Activated CD8-positive, alpha-beta T cell treated with anti-CD3 and anti-CD28 coated beads, Interleukin-2, amount 10 ng/mL, durations not matched to agents 7 days and 5 days (primary cell): ENCODE measurements around the gene SLC22A4. TPM values are rescaled to one million over a fixed set of nuclear protein-coding genes. Genes with fewer than 3 reads are reported as not detected.

ENCODE experiments used
- ATAC-seq: fragments of 150-1000 bp; cut with Tn5 transposase; one replicate; pipeline ENCODE4 v1.10.0; 2021; ENCODE audit warnings: moderate library complexity
- CTCF ChIA-PET: fragments of 350-600 bp; sonication (Branson Sonifier 250); formaldehyde crosslinking; loops from one replicate; lab custom pipeline; 2021; ENCODE audit warnings: antibody characterized with exemption; lab: Charles Lee
- POLR2A ChIA-PET: fragments of 350-600 bp; sonication (Branson Sonifier 250); formaldehyde crosslinking; loops from one replicate; lab custom pipeline; 2021; ENCODE audit warnings: antibody characterized with exemption; lab: Charles Lee
- DNase-seq: peaks from one replicate; pipeline ENCODE4 v3.0.0-alpha.2; 2020
- H3K27ac Mint-ChIP-seq: one replicate; pipeline ENCODE4 v1.8.0; 2021; ENCODE audit warnings: mild to moderate bottlenecking, mixed read lengths
- H3K27me3 Mint-ChIP-seq: one replicate; pipeline ENCODE4 v1.8.0; 2021; ENCODE audit warnings: low read depth, mixed read lengths
- H3K36me3 Mint-ChIP-seq: one replicate; pipeline ENCODE4 v1.8.0; 2021; ENCODE audit warnings: low read depth, mixed read lengths
- H3K4me1 Mint-ChIP-seq: one replicate; pipeline ENCODE4 v1.8.0; 2021; ENCODE audit warnings: low read depth, mixed read lengths
- H3K4me3 Mint-ChIP-seq: one replicate; pipeline ENCODE4 v1.8.0; 2021; ENCODE audit warnings: mild to moderate bottlenecking, mixed read lengths
- H3K9me3 Mint-ChIP-seq: one replicate; pipeline ENCODE4 v1.8.0; 2022; ENCODE audit warnings: mixed read lengths; ENCODE audit not compliant: insufficient read depth
- total RNA-seq, 2 experiments: library from RNA; stranded (reverse); gene quantifications; one replicate each; pipeline ENCODE4 v1.2.3, GENCODE V29; 2021

The SLC22A4 gene
- total RNA-seq, 2 experiments from 2014 or later = not detected

- POLR2A ChIA-PET = no interaction called here
Measured at GRCh38 chr5:132377738-132378137, 83.5 kb downstream of the SLC22A4 start.

GRCh38 chr5:132378580-132378979 lies 84.4 kb downstream of the SLC22A4 start:
- no peak overlapping the region for H3K27ac Mint-ChIP-seq
- H3K27me3 Mint-ChIP-seq = no peaks in the 10 kb centered on the region
- DNase-seq = no peak
- ATAC-seq = no peak
- no peaks in the 10 kb centered on the region for H3K36me3 Mint-ChIP-seq
- H3K4me3 Mint-ChIP-seq = no peak overlapping the region
- ChIA-PET POLR2A (interaction anchor here (0.8 to 1.3 kb wide), 2 partner anchors 117 to 133 kb away, joined by 3 read pairs; no protein-coding TSS in a partner anchor), CTCF (interaction anchor here (0.8 to 1.9 kb wide), 6 partner anchors 9 to 442 kb away, joined by 3 to 7 read pairs (median 4); partner anchors contain the start of gene SLC22A5)
- H3K4me1 Mint-ChIP-seq = no peaks in the 10 kb centered on the region
- H3K9me3 Mint-ChIP-seq = no peaks in the 10 kb centered on the region

More at GRCh38 chr5:132377738-132378137, 83.5 kb downstream of the SLC22A4 start:
- Mint-ChIP-seq H3K27me3 (no peaks in the 10 kb centered on the region), H3K9me3 (no peaks in the 10 kb centered on the region), H3K27ac (no peak overlapping the region), H3K4me3 (no peak overlapping the region), H3K36me3 (no peaks in the 10 kb centered on the region), H3K4me1 (peaks cover 1% of the 10 kb centered on the region)
- DNase-seq (no peak), ATAC-seq (no peak)
- CTCF ChIA-PET = interaction anchor here (0.9 to 1.9 kb wide), 3 partner anchors 9 to 506 kb away, joined by 3 to 7 read pairs (median 3); no protein-coding TSS in a partner anchor

- ChIA-PET POLR2A (interaction anchor here (0.6 kb wide), 1 partner anchor 14 kb away, joined by 3 read pairs; no protein-coding TSS in a partner anchor), CTCF (interaction anchor here (18.8 kb wide), 1 partner anchor 121 kb away, joined by 400 read pairs; no protein-coding TSS in a partner anchor)
- Mint-ChIP-seq H3K27me3 (no peaks in the 10 kb centered on the region), H3K27ac (no peak overlapping the region), H3K36me3 (no peaks in the 10 kb centered on the region), H3K9me3 (no peaks in the 10 kb centered on the region), H3K4me3 (no peak overlapping the region), H3K4me1 (peaks cover under 1% of the 10 kb centered on the region)
- ATAC-seq = no peak
- DNase-seq = no peak
Measured at GRCh38 chr5:132380047-132380446, 85.9 kb downstream of the SLC22A4 start.

GRCh38 chr5:132380741-132381140 lies 86.5 kb downstream of the SLC22A4 start:
- ChIA-PET POLR2A (interaction anchor here (0.6 kb wide), 1 partner anchor 14 kb away, joined by 3 read pairs; no protein-coding TSS in a partner anchor), CTCF (interaction anchor here (1.0 to 18.8 kb wide), 2 partner anchors 120 to 147 kb away, joined by 3 to 400 read pairs; no protein-coding TSS in a partner anchor)
- H3K9me3 Mint-ChIP-seq = no peaks in the 10 kb centered on the region
- DNase-seq (no peak), ATAC-seq (no peak)
- H3K27ac Mint-ChIP-seq = no peak overlapping the region
- H3K27me3 Mint-ChIP-seq = no peaks in the 10 kb centered on the region
- no peaks in the 10 kb centered on the region for H3K36me3 Mint-ChIP-seq
- H3K4me1 Mint-ChIP-seq = peaks cover 7% of the 10 kb centered on the region
- H3K4me3 Mint-ChIP-seq = no peak overlapping the region

- POLR2A ChIA-PET = interaction anchor here (0.9 to 1.0 kb wide), 2 partner anchors 30 to 106 kb away, joined by 3 to 5 read pairs; no protein-coding TSS in a partner anchor
- no peaks in the 10 kb centered on the region for H3K27me3 Mint-ChIP-seq
- no peak for DNase-seq
- H3K36me3 Mint-ChIP-seq = no peaks in the 10 kb centered on the region
- CTCF ChIA-PET = interaction anchor here (1.0 to 18.8 kb wide), 2 partner anchors 119 to 146 kb away, joined by 3 to 400 read pairs; no protein-coding TSS in a partner anchor
- H3K9me3 Mint-ChIP-seq = no peaks in the 10 kb centered on the region
- peaks cover 15% of the 10 kb centered on the region for H3K4me1 Mint-ChIP-seq
- no peak overlapping the region for H3K4me3 Mint-ChIP-seq
- no peak for ATAC-seq
- H3K27ac Mint-ChIP-seq = no peak overlapping the region
Measured at GRCh38 chr5:132381614-132382013, 87.4 kb downstream of the SLC22A4 start.

GRCh38 chr5:132383261-132383660 lies 89.1 kb downstream of the SLC22A4 start:
- POLR2A ChIA-PET = interaction anchor here (1.3 kb wide), 1 partner anchor 113 kb away, joined by 3 read pairs; no protein-coding TSS in a partner anchor

GRCh38 chr5:132383984-132384383 lies 89.8 kb downstream of the SLC22A4 start:
- Mint-ChIP-seq H3K27me3 (no peaks in the 10 kb centered on the region), H3K4me1 (peaks cover 34% of the 10 kb centered on the region), H3K4me3 (no peak overlapping the region), H3K36me3 (no peaks in the 10 kb centered on the region), H3K9me3 (no peaks in the 10 kb centered on the region), H3K27ac (no peak overlapping the region)
- ChIA-PET POLR2A (no interaction called here), CTCF (interaction anchor here (1.0 to 18.8 kb wide), 4 partner anchors 13 to 436 kb away, joined by 3 to 400 read pairs (median 4); no protein-coding TSS in a partner anchor)
- ATAC-seq (no peak), DNase-seq (no peak)

More at GRCh38 chr5:132383261-132383660, 89.1 kb downstream of the SLC22A4 start:
- H3K27me3 Mint-ChIP-seq = no peaks in the 10 kb centered on the region
- DNase-seq (no peak), ATAC-seq (no peak)
- CTCF ChIA-PET = interaction anchor here (1.0 to 18.8 kb wide), 2 partner anchors 90 to 118 kb away, joined by 3 to 400 read pairs; no protein-coding TSS in a partner anchor
- H3K9me3 Mint-ChIP-seq = no peaks in the 10 kb centered on the region
- H3K4me3 Mint-ChIP-seq = no peak overlapping the region
- H3K4me1 Mint-ChIP-seq = peaks cover 31% of the 10 kb centered on the region
- H3K27ac Mint-ChIP-seq = no peak overlapping the region
- H3K36me3 Mint-ChIP-seq = no peaks in the 10 kb centered on the region

- CTCF ChIA-PET = interaction anchor here (1.0 to 18.8 kb wide), 4 partner anchors 13 to 436 kb away, joined by 3 to 400 read pairs (median 11); no protein-coding TSS in a partner anchor
- DNase-seq (no peak), ATAC-seq (no peak)
- POLR2A ChIA-PET = no interaction called here
- H3K27ac Mint-ChIP-seq = no peak overlapping the region
- peaks cover 40% of the 10 kb centered on the region for H3K4me1 Mint-ChIP-seq
- no peaks in the 10 kb centered on the region for H3K36me3 Mint-ChIP-seq
- H3K27me3 Mint-ChIP-seq = no peaks in the 10 kb centered on the region
- H3K9me3 Mint-ChIP-seq = no peaks in the 10 kb centered on the region
- no peak overlapping the region for H3K4me3 Mint-ChIP-seq
Measured at GRCh38 chr5:132384506-132385050, 90.4 kb downstream of the SLC22A4 start.

- no peaks in the 10 kb centered on the region for H3K27me3 Mint-ChIP-seq
- ChIA-PET POLR2A (interaction anchor here (1.6 to 3.2 kb wide), 4 partner anchors 86 to 105 kb away, joined by 4 to 28 read pairs (median 6); partner anchors contain the start of gene IRF1), CTCF (interaction anchor here (0.9 to 18.8 kb wide), 27 partner anchors 10 to 483 kb away, joined by 3 to 400 read pairs (median 9); no protein-coding TSS in a partner anchor)
- H3K36me3 Mint-ChIP-seq = no peaks in the 10 kb centered on the region
- H3K4me1 Mint-ChIP-seq = peaks cover 49% of the 10 kb centered on the region
- peak; percentile 64 for ATAC-seq
- H3K27ac Mint-ChIP-seq = peak overlapping the region; percentile 36
- no peak overlapping the region for H3K4me3 Mint-ChIP-seq
- DNase-seq = peak; percentile 82
- no peaks in the 10 kb centered on the region for H3K9me3 Mint-ChIP-seq
Measured at GRCh38 chr5:132385326-132386105, 91.3 kb downstream of the SLC22A4 start.

GRCh38 chr5:132386644-132387286 lies 92.6 kb downstream of the SLC22A4 start:
- peaks cover 57% of the 10 kb centered on the region for H3K4me1 Mint-ChIP-seq
- H3K27me3 Mint-ChIP-seq = no peaks in the 10 kb centered on the region
- H3K36me3 Mint-ChIP-seq = no peaks in the 10 kb centered on the region
- H3K9me3 Mint-ChIP-seq = no peaks in the 10 kb centered on the region
- H3K27ac Mint-ChIP-seq = peak overlapping the region; percentile 51
- ATAC-seq (peak; percentile 93), DNase-seq (peak; percentile 87)
- H3K4me3 Mint-ChIP-seq = no peak overlapping the region
- ChIA-PET CTCF (interaction anchor here (0.6 to 18.8 kb wide), 43 partner anchors 9 to 481 kb away, joined by 3 to 400 read pairs (median 6); partner anchors contain the start of genes IRF1 and SLC22A5), POLR2A (interaction anchor here (0.7 to 5.6 kb wide), 11 partner anchors 24 to 434 kb away, joined by 3 to 44 read pairs (median 5); partner anchors contain the start of gene IRF1)
